ENCODE measurements around the gene DTX3. TPM values are rescaled to one million over a fixed set of nuclear protein-coding genes. Genes with fewer than 3 reads are reported as not detected.

The DTX3 gene
- total and polyA plus RNA-seq, 2 of the 13 experiments (the other 11 are each of a cell fraction or from before 2014, with no cell fraction given) = 9.0 to 27.2 TPM

- TF ChIP-seq ZNF318 (CRISPR knock-in tag; IDR thresholded peaks at IDR 0.05) = no peak
- TF ChIP-seq HNF4G (IDR thresholded peaks at IDR 0.05; ENCODE audit: borderline replicate concordance, low read depth, low read length) = peak; percentile 40; the same call in 1 of the 2 replicates
- TF ChIP-seq HNF4G (CRISPR knock-in tag; IDR thresholded peaks at IDR 0.05; ENCODE audit: borderline replicate concordance, low read depth) = 0 out of 2 replicates have a peak, but pooled peaks have one; percentile 43
- TF ChIP-seq, protein P1, sequence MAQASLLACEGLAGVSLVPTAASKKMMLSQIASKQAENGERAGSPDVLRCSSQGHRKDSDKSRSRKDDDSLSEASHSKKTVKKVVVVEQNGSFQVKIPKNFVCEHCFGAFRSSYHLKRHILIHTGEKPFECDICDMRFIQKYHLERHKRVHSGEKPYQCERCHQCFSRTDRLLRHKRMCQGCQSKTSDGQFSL (CRISPR knock-in tag; IDR thresholded peaks at IDR 0.05) = no peak
- no peak for TF ChIP-seq MXD3 (CRISPR knock-in tag; IDR thresholded peaks at IDR 0.05)
- TF ChIP-seq MAZ (IDR thresholded peaks at IDR 0.05; ENCODE audit: borderline replicate concordance, low read depth, low read length) = no peak
- no peak for TF ChIP-seq MAZ (CRISPR knock-in tag; IDR thresholded peaks at IDR 0.05; ENCODE audit: low read depth)
- TF ChIP-seq ZFP91 (CRISPR knock-in tag; IDR thresholded peaks at IDR 0.05; ENCODE audit: borderline replicate concordance) = peak; percentile 53; the same call in 1 of the 2 replicates
- TF ChIP-seq GPN1 (CRISPR knock-in tag; IDR thresholded peaks at IDR 0.05; ENCODE audit: borderline replicate concordance) = no peak
- TF ChIP-seq ZNF670 (CRISPR knock-in tag; IDR thresholded peaks at IDR 0.05; ENCODE audit: borderline replicate concordance) = no peak
- TF ChIP-seq YEATS4 (CRISPR knock-in tag; IDR thresholded peaks at IDR 0.05; ENCODE audit: borderline replicate concordance) = no peak
- TF ChIP-seq ZNF781 (CRISPR knock-in tag; IDR thresholded peaks at IDR 0.05; ENCODE audit: borderline replicate concordance, not compliant biosample characterization) = no peak
- TF ChIP-seq MXD4 (CRISPR knock-in tag; IDR thresholded peaks at IDR 0.05) = peak; percentile 27; the same call in 1 of the 2 replicates
- TF ChIP-seq ATRX (CRISPR knock-in tag; IDR thresholded peaks at IDR 0.05; ENCODE audit: borderline replicate concordance) = no peak
- no peak for TF ChIP-seq ZFP36 (IDR thresholded peaks at IDR 0.05; ENCODE audit: borderline replicate concordance, low read depth, low read length, partially characterized antibody)
- TF ChIP-seq BRD4 (CRISPR knock-in tag; IDR thresholded peaks at IDR 0.05) = no peak
Measured at GRCh38 chr12:57583008-57583831, 21.4 kb upstream of the DTX3 start (continued).

Measured in HepG2 (cell line).